GM12878 (cell line): Measurements from ENCODE around the gene BCR. TPM values are rescaled to one million over a fixed set of nuclear protein-coding genes. Genes with fewer than 3 reads are reported as not detected.

Experiments
- ATAC-seq: fragments of 200-7000 bp; cut with Tn5 transposase; 3 replicates; pipeline ENCODE4 v1.9.1; 2020; ENCODE audit warnings: mild to moderate bottlenecking, moderate library complexity
- BruUV-seq: library from RNA; stranded (reverse); fragments of 400-500 nt; replicated peaks from 2 replicates; lab custom pipeline; 2021; lab: Mats Ljungman, UMichigan
- CTCF ChIA-PET: fragments of 300-600 bp; sonication (Branson Sonifier 250); formaldehyde crosslinking; extraction: SDS; loops from one replicate; lab custom pipeline; 2021; ENCODE audit warnings: inconsistent platforms; lab: Yijun Ruan, JAX
- POLR2A ChIA-PET: fragments of 350-600 bp; formaldehyde crosslinking; extraction: SDS; loops from one replicate; lab custom pipeline; 2021; ENCODE audit warnings: inconsistent platforms; lab: Charles Lee
- RAD21 ChIA-PET: fragments of 300-600 bp; sonication (Branson Sonifier 250); formaldehyde crosslinking; loops from one replicate; lab custom pipeline; 2023; ENCODE audit warnings: antibody characterized with exemption; ENCODE audit not compliant: unreplicated experiment; lab: Charles Lee
- SMC1A ChIA-PET: fragments of 300-600 bp; sonication (Branson Sonifier 250); formaldehyde crosslinking; loops from one replicate; lab custom pipeline; 2023; ENCODE audit not compliant: unreplicated experiment, uncharacterized antibody; lab: Charles Lee
- DNase-seq: peaks from one replicate; pipeline ENCODE4 v3.0.0-alpha.2; 2011; ENCODE audit warnings: low read depth, low spot score
- FAIRE-seq: peaks from 3 replicates; lab custom pipeline; 2011; peaks lifted over from hg19 to GRCh38; lab: Jason Lieb, UNC
- H2AFZ ChIP-seq: 2 replicates; pipeline ENCODE4 v1.6.0; 2011; ENCODE audit warnings: low read depth, low read length, control low read depth; ENCODE audit not compliant: control insufficient read depth
- H3K27ac ChIP-seq: 2 replicates; pipeline ENCODE4 v1.5.1; 2011; ENCODE audit warnings: control low read depth; ENCODE audit not compliant: control insufficient read depth, insufficient read depth
- H3K27me3 ChIP-seq, 2 experiments: replicated peaks in 1 of 2; 2 replicates each; pipeline versions ENCODE4 v1.6.0 to v1.6.1; 2011; ENCODE audit warnings: low read length in 1 of 2; ENCODE audit not compliant: control insufficient read depth in 2 of 2, insufficient read depth in 2 of 2
- H3K36me3 ChIP-seq, 2 experiments: 2 replicates each; pipeline ENCODE4 v1.5.1; 2011; ENCODE audit warnings: low read length in 1 of 2; ENCODE audit not compliant: control insufficient read depth in 2 of 2, insufficient read depth in 2 of 2
- H3K4me1 ChIP-seq: 2 replicates; pipeline ENCODE4 v1.6.1; 2011; ENCODE audit warnings: mild to moderate bottlenecking, low read length, moderate library complexity, mixed read lengths; ENCODE audit not compliant: control insufficient read depth, insufficient read depth
- H3K4me2 ChIP-seq: 2 replicates; pipeline ENCODE4 v1.6.0; 2011; ENCODE audit warnings: control low read depth; ENCODE audit not compliant: control insufficient read depth, insufficient read depth
- H3K4me3 ChIP-seq: fragments of 200-600 bp; sonication (generic); 2 replicates; pipeline ENCODE4 v1.5.1; 2016
- H3K79me2 ChIP-seq: 2 replicates; pipeline ENCODE4 v1.6.0; 2011; ENCODE audit warnings: low read length; ENCODE audit not compliant: control insufficient read depth, insufficient read depth
- H3K9ac ChIP-seq: 2 replicates; pipeline ENCODE4 v1.8.0; 2011; ENCODE audit warnings: low read length, control low read depth, mixed read lengths; ENCODE audit not compliant: control insufficient read depth, insufficient read depth
- H3K9me3 ChIP-seq: replicated peaks from 3 replicates; pipeline ENCODE4 v1.5.1; 2011; ENCODE audit warnings: mild to moderate bottlenecking, low read length; ENCODE audit not compliant: control insufficient read depth, insufficient read depth
- H4K20me1 ChIP-seq: 2 replicates; pipeline ENCODE4 v1.6.0; 2011; ENCODE audit not compliant: control insufficient read depth, insufficient read depth
- CBFB ChIP-seq: IDR thresholded peaks from 2 replicates; pipeline ENCODE4 v1.6.1; 2016; ENCODE audit warnings: antibody characterized with exemption, low read depth
- CHD1 ChIP-seq: IDR thresholded peaks from 2 replicates; pipeline ENCODE4 v1.6.1; 2012; ENCODE audit warnings: low read depth, low read length, improper control_type of control experiment
- DPF2 ChIP-seq: fragments of 450-650 bp; IDR thresholded peaks from 2 replicates; pipeline ENCODE4 v1.6.1; 2017; ENCODE audit warnings: mild to moderate bottlenecking
- ETV6 ChIP-seq, 2 experiments: fragments of 450-650 bp in 1 of 2; IDR thresholded peaks in 1 of 2; conservative IDR thresholded peaks in 1 of 2; 2 replicates each; pipeline ENCODE4 v1.6.1; 2014; ENCODE audit warnings: antibody characterized with exemption in 1 of 2, borderline replicate concordance in 1 of 2, low read depth in 1 of 2, mild to moderate bottlenecking in 1 of 2, moderate library complexity in 1 of 2
- HDAC6 ChIP-seq: fragments of 200-600 bp; sonication (generic); IDR thresholded peaks from one replicate; pipeline ENCODE4 v1.8.0; 2017; ENCODE audit warnings: antibody characterized with exemption; ENCODE audit not compliant: unreplicated experiment
- NFYA ChIP-seq: IDR thresholded peaks from 2 replicates; pipeline ENCODE4 v1.6.1; 2011; ENCODE audit warnings: low read depth, mild to moderate bottlenecking, low read length, improper control_type of control experiment, borderline replicate concordance
- PAX8 ChIP-seq: fragments of 450-650 bp; IDR thresholded peaks from 2 replicates; pipeline ENCODE4 v1.6.1; 2017; ENCODE audit warnings: mild to moderate bottlenecking, moderate library complexity
- POLR2AphosphoS2 ChIP-seq: IDR thresholded peaks from 2 replicates; pipeline ENCODE4 v1.6.1; 2011; ENCODE audit warnings: low read depth, mild to moderate bottlenecking, low read length, improper control_type of control experiment, moderate library complexity
- RCOR1 ChIP-seq: conservative IDR thresholded peaks from 2 replicates; pipeline ENCODE4 v1.6.1; 2012; ENCODE audit warnings: low read depth, low read length, improper control_type of control experiment
- ZBED1 ChIP-seq: IDR thresholded peaks from 2 replicates; pipeline ENCODE4 v1.6.1; 2016; ENCODE audit warnings: borderline replicate concordance
- ZSCAN29 ChIP-seq: fragments of 450-650 bp; IDR thresholded peaks from 2 replicates; pipeline ENCODE4 v1.6.1; 2017; ENCODE audit warnings: mild to moderate bottlenecking, moderate library complexity
- ZZZ3 ChIP-seq: IDR thresholded peaks from 2 replicates; pipeline ENCODE4 v1.6.1; 2011; ENCODE audit warnings: low read depth; ENCODE audit not compliant: control insufficient read depth, insufficient read length
- WGBS: methylation state at CpG from one replicate; pipeline ENCODE4 v1.1.6; 2016; ENCODE audit warnings: low lambda C conversion rate; ENCODE audit not compliant: insufficient replicate concordance, insufficient coverage; ENCODE audit errors: missing lambda C conversion rate; 5-methylcytosine and 5-hydroxymethylcytosine counted together
- in situ Hi-C: fragments of 300-500 bp; cut with MboI; formaldehyde crosslinking; loops from 9 replicates; pipeline ENCODE4 v1.14.3; 2018; ENCODE audit warnings: mixed read lengths
- intact Hi-C: fragments of 100-400 bp; cut with micrococcal nuclease; formaldehyde crosslinking; loops from one replicate; pipeline ENCODE4 v1.14.2; 2022; ENCODE audit not compliant: unreplicated experiment
- polyA plus RNA-seq, 11 experiments: library from polyadenylated mRNA; depleted of rRNA in 4 of 11; unstranded in 6 of 11; stranded (reverse) in 5 of 11; fragments of >200 nt; fragmentation: Nextera tagmentation in 4 of 11; fragmentation: Illumina TruSeq in 1 of 11; extraction: Ambion mirVana in 4 of 11; extraction: Trizol in 1 of 11; gene quantifications; 1 replicate in 1 of 11; 2 replicates in 10 of 11; pipeline versions ENCODE4 v1.2.1 to v1.2.3, GENCODE V29; 2011 to 2016; ENCODE audit warnings: inconsistent platforms in 2 of 11, missing spikeins in 2 of 11, low read depth in 1 of 11
- total RNA-seq, 4 experiments: library from RNA; depleted of rRNA in 3 of 4; stranded (reverse); fragments of >200 nt in 3 of 4; fragmentation: Illumina TruSeq in 1 of 4; extraction: Trizol in 1 of 4; gene quantifications; 2 replicates each; pipeline versions ENCODE4 v1.2.1 to v1.2.3, GENCODE V29; 2013 to 2021
- TF ChIP-seq, protein P1 (sequence below): fragments of 150-350 bp; IDR thresholded peaks from 2 replicates; pipeline ENCODE4 v1.6.1; 2016; ENCODE audit warnings: low read depth, low read length
- TF ChIP-seq, protein P2 (sequence below): fragments of 150-350 bp; IDR thresholded peaks from 2 replicates; pipeline ENCODE4 v1.6.1; 2014; ENCODE audit warnings: mild to moderate bottlenecking, low read depth, low read length
- TF ChIP-seq, protein P3 (sequence below): IDR thresholded peaks from 2 replicates; pipeline ENCODE4 v1.6.1; 2012; ENCODE audit warnings: low read depth, low read length, improper control_type of control experiment
- TF ChIP-seq, protein P4 (sequence below): IDR thresholded peaks from 2 replicates; pipeline ENCODE4 v1.6.1; 2012; ENCODE audit warnings: low read depth, low read length, improper control_type of control experiment

Gene BCR
- total and polyA plus RNA-seq, 10 of the 15 experiments (the other 5 are each of a cell fraction or from before 2014, with no cell fraction given): 1.7 to 64.7 (median 18.4) TPM

DNA sequence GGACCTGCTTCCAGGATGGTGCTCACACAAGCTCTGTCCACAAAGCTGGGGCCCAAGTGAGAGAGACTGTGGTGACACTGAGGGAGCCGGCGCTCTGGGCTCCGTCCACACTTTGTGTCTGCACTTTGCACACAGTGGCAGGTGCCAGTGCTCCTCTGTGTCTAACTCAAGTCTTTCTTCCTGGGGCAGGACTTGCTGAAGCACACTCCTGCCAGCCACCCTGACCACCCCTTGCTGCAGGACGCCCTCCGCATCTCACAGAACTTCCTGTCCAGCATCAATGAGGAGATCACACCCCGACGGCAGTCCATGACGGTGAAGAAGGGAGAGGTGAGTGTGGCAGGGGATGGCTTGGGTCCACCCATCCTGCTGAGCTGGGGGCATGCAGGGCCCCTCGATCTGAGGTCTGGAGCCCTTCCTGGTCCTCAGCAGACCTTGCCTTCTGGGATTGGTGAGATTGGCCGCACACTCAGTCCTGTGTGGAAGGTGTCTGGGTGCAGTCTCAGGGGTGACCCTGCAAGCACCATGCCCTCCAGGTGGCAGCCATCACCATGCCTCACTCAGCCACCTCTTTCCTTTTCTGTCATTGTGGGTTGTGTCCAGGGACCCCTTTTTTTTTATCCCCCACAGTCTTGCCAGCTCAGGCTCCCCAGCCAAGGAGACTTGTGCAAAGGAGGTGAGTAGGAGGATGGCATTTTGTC is 93.3 kb downstream of the BCR start:
- in situ Hi-C loops: no loop called here
- BruUV-seq: no TSS peak
- no peak for TF ChIP-seq CHD1
- TF ChIP-seq CBFB: no peak
- TF ChIP-seq RCOR1: no peak
- no peak for TF ChIP-seq ZZZ3
- TF ChIP-seq, protein P1, sequence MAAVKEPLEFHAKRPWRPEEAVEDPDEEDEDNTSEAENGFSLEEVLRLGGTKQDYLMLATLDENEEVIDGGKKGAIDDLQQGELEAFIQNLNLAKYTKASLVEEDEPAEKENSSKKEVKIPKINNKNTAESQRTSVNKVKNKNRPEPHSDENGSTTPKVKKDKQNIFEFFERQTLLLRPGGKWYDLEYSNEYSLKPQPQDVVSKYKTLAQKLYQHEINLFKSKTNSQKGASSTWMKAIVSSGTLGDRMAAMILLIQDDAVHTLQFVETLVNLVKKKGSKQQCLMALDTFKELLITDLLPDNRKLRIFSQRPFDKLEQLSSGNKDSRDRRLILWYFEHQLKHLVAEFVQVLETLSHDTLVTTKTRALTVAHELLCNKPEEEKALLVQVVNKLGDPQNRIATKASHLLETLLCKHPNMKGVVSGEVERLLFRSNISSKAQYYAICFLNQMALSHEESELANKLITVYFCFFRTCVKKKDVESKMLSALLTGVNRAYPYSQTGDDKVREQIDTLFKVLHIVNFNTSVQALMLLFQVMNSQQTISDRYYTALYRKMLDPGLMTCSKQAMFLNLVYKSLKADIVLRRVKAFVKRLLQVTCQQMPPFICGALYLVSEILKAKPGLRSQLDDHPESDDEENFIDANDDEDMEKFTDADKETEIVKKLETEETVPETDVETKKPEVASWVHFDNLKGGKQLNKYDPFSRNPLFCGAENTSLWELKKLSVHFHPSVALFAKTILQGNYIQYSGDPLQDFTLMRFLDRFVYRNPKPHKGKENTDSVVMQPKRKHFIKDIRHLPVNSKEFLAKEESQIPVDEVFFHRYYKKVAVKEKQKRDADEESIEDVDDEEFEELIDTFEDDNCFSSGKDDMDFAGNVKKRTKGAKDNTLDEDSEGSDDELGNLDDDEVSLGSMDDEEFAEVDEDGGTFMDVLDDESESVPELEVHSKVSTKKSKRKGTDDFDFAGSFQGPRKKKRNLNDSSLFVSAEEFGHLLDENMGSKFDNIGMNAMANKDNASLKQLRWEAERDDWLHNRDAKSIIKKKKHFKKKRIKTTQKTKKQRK: no peak
- no peak for TF ChIP-seq POLR2AphosphoS2
- TF ChIP-seq, protein P2, sequence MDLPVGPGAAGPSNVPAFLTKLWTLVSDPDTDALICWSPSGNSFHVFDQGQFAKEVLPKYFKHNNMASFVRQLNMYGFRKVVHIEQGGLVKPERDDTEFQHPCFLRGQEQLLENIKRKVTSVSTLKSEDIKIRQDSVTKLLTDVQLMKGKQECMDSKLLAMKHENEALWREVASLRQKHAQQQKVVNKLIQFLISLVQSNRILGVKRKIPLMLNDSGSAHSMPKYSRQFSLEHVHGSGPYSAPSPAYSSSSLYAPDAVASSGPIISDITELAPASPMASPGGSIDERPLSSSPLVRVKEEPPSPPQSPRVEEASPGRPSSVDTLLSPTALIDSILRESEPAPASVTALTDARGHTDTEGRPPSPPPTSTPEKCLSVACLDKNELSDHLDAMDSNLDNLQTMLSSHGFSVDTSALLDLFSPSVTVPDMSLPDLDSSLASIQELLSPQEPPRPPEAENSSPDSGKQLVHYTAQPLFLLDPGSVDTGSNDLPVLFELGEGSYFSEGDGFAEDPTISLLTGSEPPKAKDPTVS: no peak
- no peak for TF ChIP-seq PAX8
- no peak for TF ChIP-seq ETV6 (conservative IDR thresholded peaks at IDR 0.05 in 1 of 2, IDR thresholded peaks at IDR 0.05 in 1 of 2; ENCODE audit: borderline replicate concordance in 1 of 2, low read depth in 1 of 2)
- TF ChIP-seq ZBED1: no peak
- TF ChIP-seq DPF2: no peak
- TF ChIP-seq NFYA: no peak
- TF ChIP-seq ZSCAN29: no peak
- TF ChIP-seq, protein P3, sequence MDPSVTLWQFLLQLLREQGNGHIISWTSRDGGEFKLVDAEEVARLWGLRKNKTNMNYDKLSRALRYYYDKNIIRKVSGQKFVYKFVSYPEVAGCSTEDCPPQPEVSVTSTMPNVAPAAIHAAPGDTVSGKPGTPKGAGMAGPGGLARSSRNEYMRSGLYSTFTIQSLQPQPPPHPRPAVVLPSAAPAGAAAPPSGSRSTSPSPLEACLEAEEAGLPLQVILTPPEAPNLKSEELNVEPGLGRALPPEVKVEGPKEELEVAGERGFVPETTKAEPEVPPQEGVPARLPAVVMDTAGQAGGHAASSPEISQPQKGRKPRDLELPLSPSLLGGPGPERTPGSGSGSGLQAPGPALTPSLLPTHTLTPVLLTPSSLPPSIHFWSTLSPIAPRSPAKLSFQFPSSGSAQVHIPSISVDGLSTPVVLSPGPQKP: no peak
- TF ChIP-seq HDAC6: no peak
- TF ChIP-seq, protein P4, sequence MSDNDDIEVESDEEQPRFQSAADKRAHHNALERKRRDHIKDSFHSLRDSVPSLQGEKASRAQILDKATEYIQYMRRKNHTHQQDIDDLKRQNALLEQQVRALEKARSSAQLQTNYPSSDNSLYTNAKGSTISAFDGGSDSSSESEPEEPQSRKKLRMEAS: no peak
- no peak for DNase-seq
- H3K4me3 ChIP-seq: no peak overlapping the region
- H3K36me3 ChIP-seq: peaks cover 8 to 17% of the 10 kb centered on the region in 2 experiments; a peak in 3 of 4 replicates
- H4K20me1 ChIP-seq: no peaks in the 10 kb centered on the region
- no peaks in the 10 kb centered on the region for H3K79me2 ChIP-seq
- no peak for ATAC-seq
- no peaks in the 10 kb centered on the region for H3K9me3 ChIP-seq
- ChIA-PET RAD21 (no interaction called here), POLR2A (no interaction called here), CTCF (no interaction called here), SMC1A (interaction anchor here (0.8 to 1.2 kb wide), 2 partner anchors 8 to 22 kb away, joined by 3 read pairs; no protein-coding TSS in a partner anchor)
- no peak overlapping the region for H2AFZ ChIP-seq
- H3K9ac ChIP-seq: no peak overlapping the region
- no peak for FAIRE-seq
- peaks cover 18% of the 10 kb centered on the region for H3K4me1 ChIP-seq
- intact Hi-C loops: no loop called here
- H3K27ac ChIP-seq: no peak overlapping the region
- H3K4me2 ChIP-seq: no peak overlapping the region
- WGBS: 96% methylated on average over 10 of the region's 10 CpGs
- H3K27me3 ChIP-seq: no peaks in the 10 kb centered on the region
